ENCODE data around the gene WDR3.

Gene WDR3

GRCh38 chr1:117971777-117972176, 42.2 kb downstream of the WDR3 start:
- no peak overlapping the region for H4K5ac ChIP-seq (ENCODE audit: low read length)

GRCh38 chr1:117976381-117976780, 46.8 kb downstream of the WDR3 start:
- Histone ChIP-seq H2BK15ac (replicated peaks; ENCODE audit: low read depth) (no peak overlapping the region), H3K4me2 (ENCODE audit: low read length) (no peak overlapping the region), H3K9ac (ENCODE audit: low read length) (no peak overlapping the region), H3K79me2 (ENCODE audit: control insufficient read depth, insufficient read depth, low read length) (no peaks in the 10 kb centered on the region), H3K56ac (ENCODE audit: low read length) (no peak overlapping the region), H3K4ac (ENCODE audit: low read depth, low read length) (no peak overlapping the region), H3K27me3 (ENCODE audit: insufficient read depth, low read length, poor library complexity) (no peaks in the 10 kb centered on the region), H3K18ac (ENCODE audit: low read length) (no peak overlapping the region), H3K79me1 (ENCODE audit: low read length) (no peaks in the 10 kb centered on the region), H2BK5ac (ENCODE audit: low read length) (no peak overlapping the region), H3K4me3 (ENCODE audit: low read length) (no peak overlapping the region), H2AK5ac (ENCODE audit: low read length) (no peak overlapping the region), H3K36me3 (ENCODE audit: control insufficient read depth, insufficient read depth, low read length) (no peaks in the 10 kb centered on the region), H2BK120ac (ENCODE audit: low read depth, low read length) (no peak overlapping the region), H3K4me1 (ENCODE audit: control insufficient read depth, low read depth, low read length) (no peaks in the 10 kb centered on the region), H3K23ac (ENCODE audit: low read length) (no peak overlapping the region), H4K8ac (ENCODE audit: low read depth, low read length) (no peak overlapping the region), H3K27ac (ENCODE audit: low read depth, low read length) (no peak overlapping the region), H4K5ac (ENCODE audit: low read length) (no peak overlapping the region)
- no CpG with 5 or more reads among the region's 3 CpGs for WGBS (ENCODE audit: extremely low coverage, insufficient coverage, low lambda C conversion rate)
- no peak for DNase-seq

More at GRCh38 chr1:117971777-117972176, 42.2 kb downstream of the WDR3 start:
- Histone ChIP-seq H3K56ac (ENCODE audit: low read length) (no peak overlapping the region), H3K23ac (ENCODE audit: low read length) (no peak overlapping the region), H3K79me1 (ENCODE audit: low read length) (no peaks in the 10 kb centered on the region), H3K4me2 (ENCODE audit: low read length) (no peak overlapping the region), H2BK120ac (ENCODE audit: low read depth, low read length) (no peak overlapping the region), H2BK5ac (ENCODE audit: low read length) (no peak overlapping the region), H3K4me1 (ENCODE audit: control insufficient read depth, low read depth, low read length) (no peaks in the 10 kb centered on the region), H3K36me3 (ENCODE audit: control insufficient read depth, insufficient read depth, low read length) (no peaks in the 10 kb centered on the region), H2BK15ac (replicated peaks; ENCODE audit: low read depth) (no peak overlapping the region), H3K9ac (ENCODE audit: low read length) (no peak overlapping the region), H3K27ac (ENCODE audit: low read depth, low read length) (no peak overlapping the region), H2AK5ac (ENCODE audit: low read length) (no peak overlapping the region), H4K8ac (ENCODE audit: low read depth, low read length) (no peak overlapping the region), H3K4ac (ENCODE audit: low read depth, low read length) (no peak overlapping the region), H3K18ac (ENCODE audit: low read length) (no peak overlapping the region), H3K79me2 (ENCODE audit: control insufficient read depth, insufficient read depth, low read length) (no peaks in the 10 kb centered on the region), H3K4me3 (ENCODE audit: low read length) (no peak overlapping the region), H3K27me3 (ENCODE audit: insufficient read depth, low read length, poor library complexity) (no peaks in the 10 kb centered on the region)
- DNase-seq = no peak

- no peak overlapping the region for H2BK120ac ChIP-seq (ENCODE audit: low read depth, low read length)
- no peaks in the 10 kb centered on the region for H3K27me3 ChIP-seq (ENCODE audit: insufficient read depth, low read length, poor library complexity)
- H3K4me2 ChIP-seq (ENCODE audit: low read length) = no peak overlapping the region
- no peak overlapping the region for H4K8ac ChIP-seq (ENCODE audit: low read depth, low read length)
- no peak for DNase-seq
- H3K4me3 ChIP-seq (ENCODE audit: low read length) = no peak overlapping the region
- H2BK15ac ChIP-seq (replicated peaks; ENCODE audit: low read depth) = no peak overlapping the region
- H3K36me3 ChIP-seq (ENCODE audit: control insufficient read depth, insufficient read depth, low read length) = no peaks in the 10 kb centered on the region
- no peak overlapping the region for H2BK5ac ChIP-seq (ENCODE audit: low read length)
- H4K5ac ChIP-seq (ENCODE audit: low read length) = no peak overlapping the region
- no peak overlapping the region for H3K4ac ChIP-seq (ENCODE audit: low read depth, low read length)
- H3K79me1 ChIP-seq (ENCODE audit: low read length) = no peaks in the 10 kb centered on the region
- H3K4me1 ChIP-seq (ENCODE audit: control insufficient read depth, low read depth, low read length) = no peaks in the 10 kb centered on the region
- H3K27ac ChIP-seq (ENCODE audit: low read depth, low read length) = no peak overlapping the region
- H3K23ac ChIP-seq (ENCODE audit: low read length) = no peak overlapping the region
- H3K9ac ChIP-seq (ENCODE audit: low read length) = no peak overlapping the region
- H3K56ac ChIP-seq (ENCODE audit: low read length) = no peak overlapping the region
- no peak overlapping the region for H2AK5ac ChIP-seq (ENCODE audit: low read length)
- WGBS (ENCODE audit: extremely low coverage, insufficient coverage, low lambda C conversion rate) = no CpG with 5 or more reads among the region's 5 CpGs
- no peaks in the 10 kb centered on the region for H3K79me2 ChIP-seq (ENCODE audit: control insufficient read depth, insufficient read depth, low read length)
- H3K18ac ChIP-seq (ENCODE audit: low read length) = no peak overlapping the region
Observed at GRCh38 chr1:117981455-117982192, 52.1 kb downstream of the WDR3 start.

GRCh38 chr1:117985239-117985638, 55.7 kb downstream of the WDR3 start:
- H3K18ac ChIP-seq (ENCODE audit: low read length) = no peak overlapping the region
- no peak for DNase-seq

DNA sequence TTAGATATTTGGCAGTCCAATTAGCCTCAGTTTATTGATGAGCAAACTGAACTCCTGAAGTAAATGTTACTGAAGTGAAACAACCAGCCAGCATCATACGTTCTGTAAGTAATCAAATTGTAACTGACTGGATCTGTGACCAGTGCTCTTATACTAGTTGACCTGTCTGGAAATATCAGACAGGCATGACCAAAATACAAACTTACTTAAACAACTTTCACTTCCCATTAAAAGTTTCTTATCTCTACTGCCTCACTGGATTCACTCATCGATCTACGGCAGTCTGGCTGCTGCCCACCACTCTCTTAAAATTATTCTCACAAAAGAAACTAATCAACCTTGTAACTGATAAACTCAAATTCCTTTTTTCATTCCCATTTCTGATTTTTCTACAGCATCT, 56.4 kb downstream of the WDR3 start:
- Histone ChIP-seq H3K79me1 (ENCODE audit: low read length) (no peaks in the 10 kb centered on the region), H3K56ac (ENCODE audit: low read length) (no peak overlapping the region), H4K5ac (ENCODE audit: low read length) (no peak overlapping the region), H3K36me3 (ENCODE audit: control insufficient read depth, insufficient read depth, low read length) (no peaks in the 10 kb centered on the region), H3K18ac (ENCODE audit: low read length) (no peak overlapping the region), H3K4me2 (ENCODE audit: low read length) (no peak overlapping the region), H2AK5ac (ENCODE audit: low read length) (no peak overlapping the region), H3K79me2 (ENCODE audit: control insufficient read depth, insufficient read depth, low read length) (no peaks in the 10 kb centered on the region), H2BK5ac (ENCODE audit: low read length) (no peak overlapping the region), H3K27me3 (ENCODE audit: insufficient read depth, low read length, poor library complexity) (no peaks in the 10 kb centered on the region), H2BK120ac (ENCODE audit: low read depth, low read length) (no peak overlapping the region), H3K27ac (ENCODE audit: low read depth, low read length) (no peak overlapping the region), H3K4ac (ENCODE audit: low read depth, low read length) (no peak overlapping the region), H3K4me3 (ENCODE audit: low read length) (no peak overlapping the region), H2BK15ac (replicated peaks; ENCODE audit: low read depth) (no peak overlapping the region), H3K9ac (ENCODE audit: low read length) (no peak overlapping the region), H3K23ac (ENCODE audit: low read length) (no peak overlapping the region), H4K8ac (ENCODE audit: low read depth, low read length) (no peak overlapping the region), H3K4me1 (ENCODE audit: control insufficient read depth, low read depth, low read length) (no peaks in the 10 kb centered on the region)
- DNase-seq = no peak
- no CpG with 5 or more reads among the region's 3 CpGs for WGBS (ENCODE audit: extremely low coverage, insufficient coverage, low lambda C conversion rate)

More at GRCh38 chr1:117985239-117985638, 55.7 kb downstream of the WDR3 start:
- Histone ChIP-seq H2AK5ac (ENCODE audit: low read length) (no peak overlapping the region), H3K4me1 (ENCODE audit: control insufficient read depth, low read depth, low read length) (no peaks in the 10 kb centered on the region), H3K4me3 (ENCODE audit: low read length) (no peak overlapping the region), H4K5ac (ENCODE audit: low read length) (no peak overlapping the region), H4K8ac (ENCODE audit: low read depth, low read length) (no peak overlapping the region), H3K36me3 (ENCODE audit: control insufficient read depth, insufficient read depth, low read length) (no peaks in the 10 kb centered on the region), H3K27ac (ENCODE audit: low read depth, low read length) (no peak overlapping the region), H2BK15ac (replicated peaks; ENCODE audit: low read depth) (no peak overlapping the region), H3K4ac (ENCODE audit: low read depth, low read length) (no peak overlapping the region), H3K9ac (ENCODE audit: low read length) (no peak overlapping the region), H2BK5ac (ENCODE audit: low read length) (no peak overlapping the region), H3K27me3 (ENCODE audit: insufficient read depth, low read length, poor library complexity) (no peaks in the 10 kb centered on the region), H3K56ac (ENCODE audit: low read length) (no peak overlapping the region), H2BK120ac (ENCODE audit: low read depth, low read length) (no peak overlapping the region), H3K79me2 (ENCODE audit: control insufficient read depth, insufficient read depth, low read length) (no peaks in the 10 kb centered on the region), H3K79me1 (ENCODE audit: low read length) (no peaks in the 10 kb centered on the region), H3K23ac (ENCODE audit: low read length) (no peak overlapping the region), H3K4me2 (ENCODE audit: low read length) (no peak overlapping the region)
- no CpG with 5 or more reads among the region's 1 CpG for WGBS (ENCODE audit: extremely low coverage, insufficient coverage, low lambda C conversion rate)

DNA sequence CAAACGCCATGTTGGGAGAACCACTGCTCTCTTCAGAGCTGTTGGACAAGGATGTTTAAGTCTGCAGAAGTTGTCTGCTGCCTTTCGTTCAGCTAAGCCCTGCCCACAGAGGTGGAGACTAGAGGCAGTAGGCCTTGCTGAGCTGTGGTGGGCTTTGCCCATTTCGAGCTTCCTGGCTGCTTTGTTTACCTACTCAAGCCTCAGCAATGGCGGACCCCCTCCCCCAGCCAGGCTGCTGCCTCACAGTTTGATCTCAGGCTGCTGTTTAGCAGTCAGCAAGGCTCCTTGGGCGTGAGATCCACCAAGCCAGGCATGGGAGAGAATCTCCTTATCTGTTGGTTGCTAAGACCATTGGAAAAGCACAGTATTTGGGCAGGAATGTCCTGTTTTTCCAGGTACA, 74.8 kb downstream of the WDR3 start:
- no peak for DNase-seq
- H3K27me3 ChIP-seq (ENCODE audit: insufficient read depth, low read length, poor library complexity) = no peaks in the 10 kb centered on the region
- WGBS (ENCODE audit: extremely low coverage, insufficient coverage, low lambda C conversion rate) = no CpG with 5 or more reads among the region's 5 CpGs

More for the DNA sequence above, 74.8 kb downstream of the WDR3 start:
- Histone ChIP-seq H3K36me3 (ENCODE audit: control insufficient read depth, insufficient read depth, low read length) (no peaks in the 10 kb centered on the region), H3K4me3 (ENCODE audit: low read length) (no peak overlapping the region), H3K23ac (ENCODE audit: low read length) (no peak overlapping the region), H4K8ac (ENCODE audit: low read depth, low read length) (no peak overlapping the region), H4K5ac (ENCODE audit: low read length) (no peak overlapping the region), H2BK15ac (replicated peaks; ENCODE audit: low read depth) (no peak overlapping the region), H2AK5ac (ENCODE audit: low read length) (no peak overlapping the region), H3K79me2 (ENCODE audit: control insufficient read depth, insufficient read depth, low read length) (no peaks in the 10 kb centered on the region), H3K79me1 (ENCODE audit: low read length) (no peaks in the 10 kb centered on the region), H3K4me1 (ENCODE audit: control insufficient read depth, low read depth, low read length) (peaks cover 2% of the 10 kb centered on the region), H2BK5ac (ENCODE audit: low read length) (no peak overlapping the region), H3K27ac (ENCODE audit: low read depth, low read length) (no peak overlapping the region), H3K56ac (ENCODE audit: low read length) (no peak overlapping the region), H3K18ac (ENCODE audit: low read length) (no peak overlapping the region), H3K4ac (ENCODE audit: low read depth, low read length) (no peak overlapping the region), H3K9ac (ENCODE audit: low read length) (no peak overlapping the region), H2BK120ac (ENCODE audit: low read depth, low read length) (no peak overlapping the region), H3K4me2 (ENCODE audit: low read length) (no peak overlapping the region)
